NCI-H1092 treated with DMSO at 0.1 percent for 48 hours (cell line): ENCODE data around the gene TSHZ1.

Source experiments
- DNase-seq: peaks from one replicate; lab custom pipeline; 2025; lab: John Stamatoyannopoulos, UW

The TSHZ1 gene

GRCh38 chr18:75210274-75211001 is at the start of gene TSHZ1:
TSS of gene TSHZ1 (plus strand) at chr18:75210797. CDS start at chr18:75211877, 1,080 bp downstream.
- peak; percentile 98 for DNase-seq

- peak; percentile 45 for DNase-seq
Observed at GRCh38 chr18:75161256-75162028, 49.2 kb upstream of the TSHZ1 start.

GRCh38 chr18:75162467-75162866 is 48.1 kb upstream of the TSHZ1 start:
- DNase-seq = no peak

- DNase-seq = no peak
Observed at GRCh38 chr18:75162978-75163377, 47.6 kb upstream of the TSHZ1 start.

GRCh38 chr18:75163736-75164135 is 46.9 kb upstream of the TSHZ1 start:
- no peak for DNase-seq

- DNase-seq = no peak
Observed at GRCh38 chr18:75164479-75164878, 46.1 kb upstream of the TSHZ1 start.

- DNase-seq = no peak
Observed at GRCh38 chr18:75165926-75166325, 44.7 kb upstream of the TSHZ1 start.

- DNase-seq = no peak
Observed at GRCh38 chr18:75167137-75167536, 43.5 kb upstream of the TSHZ1 start.

GRCh38 chr18:75167759-75168618 is 42.6 kb upstream of the TSHZ1 start:
- DNase-seq = peak; percentile 87

GRCh38 chr18:75168619-75169018 is 42.0 kb upstream of the TSHZ1 start:
- no peak for DNase-seq

- DNase-seq = no peak
Observed at GRCh38 chr18:75169411-75169810, 41.2 kb upstream of the TSHZ1 start.

GRCh38 chr18:75170022-75170789 is 40.4 kb upstream of the TSHZ1 start:
- no peak for DNase-seq

- no peak for DNase-seq
Observed at GRCh38 chr18:75170916-75171315, 39.7 kb upstream of the TSHZ1 start.

- no peak for DNase-seq
Observed at GRCh38 chr18:75172299-75173124, 38.1 kb upstream of the TSHZ1 start.

GRCh38 chr18:75173125-75173432 is 37.5 kb upstream of the TSHZ1 start:
- DNase-seq = peak; percentile 12

GRCh38 chr18:75173738-75174137 is 36.9 kb upstream of the TSHZ1 start:
- no peak for DNase-seq

GRCh38 chr18:75176849-75177248 is 33.7 kb upstream of the TSHZ1 start:
- DNase-seq = no peak

- no peak for DNase-seq
Observed at GRCh38 chr18:75178376-75178775, 32.2 kb upstream of the TSHZ1 start.

- no peak for DNase-seq
Observed at GRCh38 chr18:75179819-75180600, 30.6 kb upstream of the TSHZ1 start.

- DNase-seq = no peak
Observed at GRCh38 chr18:75183524-75183923, 27.1 kb upstream of the TSHZ1 start.
